MG63 (cell line): ENCODE measurements around the gene SCLY. TPM values are rescaled to one million over a fixed set of nuclear protein-coding genes. Genes with fewer than 3 reads are reported as not detected.

Experiments
- DNase-seq: peaks from one replicate; pipeline ENCODE4 v3.0.0-alpha.2; 2020
- H3K27me3 ChIP-seq: fragments of 250-450 bp; sonication (Bioruptor Pico); 2 replicates; pipeline ENCODE4 v1.5.1; 2020; ENCODE audit warnings: mild to moderate bottlenecking, moderate library complexity
- H3K36me3 ChIP-seq: fragments of 250-450 bp; sonication (Bioruptor Pico); 2 replicates; pipeline ENCODE4 v1.5.1; 2020; ENCODE audit warnings: mild to moderate bottlenecking, moderate library complexity
- H3K4me3 ChIP-seq: fragments of 250-450 bp; sonication (Bioruptor Pico); 2 replicates; pipeline ENCODE4 v1.5.1; 2020; ENCODE audit warnings: mild to moderate bottlenecking, moderate library complexity
- H3K9me3 ChIP-seq: fragments of 250-450 bp; sonication (Bioruptor Pico); 2 replicates; pipeline ENCODE4 v1.5.1; 2020; ENCODE audit warnings: mild to moderate bottlenecking, moderate library complexity
- total RNA-seq: library from RNA; depleted of rRNA; stranded (reverse); fragments of >200 nt; shearing (Covaris generic); gene quantifications from 2 replicates; pipeline ENCODE4 v1.2.3, GENCODE V29; 2014; ENCODE audit warnings: low replicate concordance; rRNA removed

SCLY gene
- total RNA-seq, 1 experiment from 2014 or later, result 19.0 TPM

- Histone ChIP-seq H3K27me3 (no peaks in the 10 kb centered on the region), H3K9me3 (no peaks in the 10 kb centered on the region), H3K36me3 (no peaks in the 10 kb centered on the region), H3K4me3 (no peak overlapping the region)
- DNase-seq, result no peak
Observed at GRCh38 chr2:238142382-238143205, 81.8 kb downstream of the SCLY start.

GRCh38 chr2:238143239-238143951 is 82.6 kb downstream of the SCLY start:
- Histone ChIP-seq H3K27me3 (no peaks in the 10 kb centered on the region), H3K36me3 (no peaks in the 10 kb centered on the region), H3K4me3 (no peak overlapping the region), H3K9me3 (no peaks in the 10 kb centered on the region)
- DNase-seq, result peak; percentile 87

- no peak overlapping the region for H3K4me3 ChIP-seq
- H3K27me3 ChIP-seq, result no peaks in the 10 kb centered on the region
- no peaks in the 10 kb centered on the region for H3K9me3 ChIP-seq
- H3K36me3 ChIP-seq, result no peaks in the 10 kb centered on the region
- no peak for DNase-seq
Observed at GRCh38 chr2:238144262-238144661, 83.5 kb downstream of the SCLY start.

GRCh38 chr2:238145046-238145445 is 84.2 kb downstream of the SCLY start:
- Histone ChIP-seq H3K36me3 (no peaks in the 10 kb centered on the region), H3K27me3 (no peaks in the 10 kb centered on the region), H3K4me3 (no peak overlapping the region), H3K9me3 (no peaks in the 10 kb centered on the region)
- DNase-seq, result no peak

- Histone ChIP-seq H3K36me3 (no peaks in the 10 kb centered on the region), H3K4me3 (no peak overlapping the region), H3K9me3 (no peaks in the 10 kb centered on the region), H3K27me3 (no peaks in the 10 kb centered on the region)
- no peak for DNase-seq
Observed at GRCh38 chr2:238145851-238146250, 85.0 kb downstream of the SCLY start.

- DNase-seq, result no peak
- H3K27me3 ChIP-seq, result no peaks in the 10 kb centered on the region
- no peak overlapping the region for H3K4me3 ChIP-seq
- no peaks in the 10 kb centered on the region for H3K36me3 ChIP-seq
- no peaks in the 10 kb centered on the region for H3K9me3 ChIP-seq
Observed at GRCh38 chr2:238146884-238147544, 86.2 kb downstream of the SCLY start.

GRCh38 chr2:238148981-238149380 is 88.2 kb downstream of the SCLY start:
- no peak overlapping the region for H3K4me3 ChIP-seq

More at GRCh38 chr2:238148981-238149380, 88.2 kb downstream of the SCLY start:
- Histone ChIP-seq H3K36me3 (no peaks in the 10 kb centered on the region), H3K9me3 (no peaks in the 10 kb centered on the region), H3K27me3 (no peaks in the 10 kb centered on the region)
- DNase-seq, result no peak

Other genes starting within 250 kb of the SCLY start
- gene RAMP1, start 201.4 kb upstream of the SCLY start, total RNA-seq, result 125 and 192 TPM in 2 replicates
- 121 and 138 TPM in 2 replicates for gene UBE2F, start 94.0 kb upstream of the SCLY start, total RNA-seq
- gene ESPNL, start 39.3 kb downstream of the SCLY start, total RNA-seq, result 0.03 TPM in 1 of 2 replicates, not detected in the other
- not detected in 2 replicates for gene KLHL30, start 77.7 kb downstream of the SCLY start, total RNA-seq
- gene ERFE, start 98.0 kb downstream of the SCLY start, total RNA-seq, result 11.1 and 24.6 TPM in 2 replicates
- 59.6 and 69.4 TPM in 2 replicates for gene ILKAP, start 142.7 kb downstream of the SCLY start, total RNA-seq
- gene HES6, start 179.0 kb downstream of the SCLY start, total RNA-seq, result 23.5 and 30.4 TPM in 2 replicates
- 0.54 and 0.72 TPM in 2 replicates for gene PER2, start 227.6 kb downstream of the SCLY start, total RNA-seq